AG09319 (cell line): ENCODE data around the gene CAMK1G.

ENCODE experiments used
- DNase-seq: peaks from one replicate; pipeline ENCODE4 v3.0.0-alpha.2; 2010; ENCODE audit warnings: low read depth; ENCODE audit errors: extremely low read depth
- TF ChIP-seq, protein P1 (sequence below): IDR thresholded peaks from 2 replicates; pipeline ENCODE4 v1.5.1; 2011; ENCODE audit warnings: low read depth, mild to moderate bottlenecking, inconsistent platforms, low read length, moderate library complexity

Gene CAMK1G

DNA sequence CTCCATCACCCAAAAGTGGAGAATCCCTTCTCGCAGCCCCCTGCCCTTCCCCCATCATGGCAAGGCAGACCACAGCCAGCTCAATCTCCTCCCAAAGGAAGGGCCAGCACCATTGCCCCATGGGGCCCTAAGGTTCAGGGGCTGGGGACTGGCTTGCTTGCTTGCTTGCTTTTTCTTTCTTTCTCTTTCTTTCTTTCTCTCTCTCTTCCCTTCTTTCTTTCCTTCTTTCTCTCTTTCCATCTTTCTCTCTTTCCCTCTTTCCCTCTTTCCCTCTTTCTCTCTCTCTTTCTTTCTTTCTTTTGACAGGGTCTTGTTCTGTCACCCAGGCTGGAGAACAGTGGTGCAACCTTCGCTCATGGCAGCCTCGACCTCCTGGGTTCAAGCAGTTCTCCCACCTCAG is 38.1 kb upstream of the CAMK1G start:
- no peak for DNase-seq
- TF ChIP-seq, protein P1, sequence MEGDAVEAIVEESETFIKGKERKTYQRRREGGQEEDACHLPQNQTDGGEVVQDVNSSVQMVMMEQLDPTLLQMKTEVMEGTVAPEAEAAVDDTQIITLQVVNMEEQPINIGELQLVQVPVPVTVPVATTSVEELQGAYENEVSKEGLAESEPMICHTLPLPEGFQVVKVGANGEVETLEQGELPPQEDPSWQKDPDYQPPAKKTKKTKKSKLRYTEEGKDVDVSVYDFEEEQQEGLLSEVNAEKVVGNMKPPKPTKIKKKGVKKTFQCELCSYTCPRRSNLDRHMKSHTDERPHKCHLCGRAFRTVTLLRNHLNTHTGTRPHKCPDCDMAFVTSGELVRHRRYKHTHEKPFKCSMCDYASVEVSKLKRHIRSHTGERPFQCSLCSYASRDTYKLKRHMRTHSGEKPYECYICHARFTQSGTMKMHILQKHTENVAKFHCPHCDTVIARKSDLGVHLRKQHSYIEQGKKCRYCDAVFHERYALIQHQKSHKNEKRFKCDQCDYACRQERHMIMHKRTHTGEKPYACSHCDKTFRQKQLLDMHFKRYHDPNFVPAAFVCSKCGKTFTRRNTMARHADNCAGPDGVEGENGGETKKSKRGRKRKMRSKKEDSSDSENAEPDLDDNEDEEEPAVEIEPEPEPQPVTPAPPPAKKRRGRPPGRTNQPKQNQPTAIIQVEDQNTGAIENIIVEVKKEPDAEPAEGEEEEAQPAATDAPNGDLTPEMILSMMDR, result no peak

DNA sequence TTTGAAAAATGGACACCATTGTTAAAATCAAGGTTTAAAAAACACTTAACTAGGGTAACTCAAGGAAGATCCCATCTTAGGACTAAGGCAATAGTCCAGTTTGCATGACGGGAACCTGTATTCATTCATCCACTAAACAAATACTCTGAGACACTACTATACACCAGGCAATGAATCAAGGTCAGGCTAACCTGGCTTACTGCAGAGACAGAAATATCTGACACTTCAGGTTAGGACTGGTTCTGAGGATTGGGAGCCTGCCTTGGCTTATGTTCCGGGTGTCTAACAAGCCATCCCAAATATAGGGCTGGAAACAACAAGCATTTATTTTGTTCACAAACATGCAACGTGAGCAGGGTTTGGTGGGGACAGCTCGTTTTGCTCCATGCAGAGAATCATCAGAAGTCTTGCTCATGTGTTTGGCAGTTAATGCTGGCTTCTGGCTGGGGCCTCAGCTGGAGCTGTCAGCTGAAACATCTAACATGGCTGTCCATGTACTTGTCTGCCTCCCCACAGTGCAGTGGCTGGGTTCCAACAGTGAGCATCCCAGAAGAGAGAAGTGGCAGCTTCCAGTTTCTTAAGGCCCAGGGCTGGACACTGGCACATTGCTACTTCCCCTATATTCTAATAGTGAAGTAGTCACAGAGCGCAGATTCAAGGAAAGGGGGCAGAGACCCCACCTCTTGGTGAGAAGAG is 37.0 kb upstream of the CAMK1G start:
- TF ChIP-seq, protein P1, result no peak
- no peak for DNase-seq

DNA sequence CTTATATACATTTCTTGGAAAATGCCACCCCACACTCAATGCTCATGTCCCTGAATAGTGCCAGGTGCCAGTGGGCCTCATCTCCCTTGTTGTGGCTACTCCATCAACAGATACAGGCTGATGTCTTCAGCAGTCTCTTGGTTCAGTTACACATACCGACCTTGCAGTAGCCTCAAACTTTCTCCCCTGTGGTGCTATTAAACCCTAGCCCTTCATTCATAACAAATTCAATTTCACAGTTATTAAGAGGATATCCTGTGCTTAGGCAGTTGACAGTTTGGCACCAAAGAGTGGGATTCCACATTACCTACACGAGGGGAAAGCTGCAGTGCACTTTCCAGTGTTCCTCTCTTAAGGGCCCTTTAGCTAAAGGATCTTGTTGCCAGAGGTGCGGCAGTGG is 35.9 kb upstream of the CAMK1G start:
- DNase-seq, result no peak
- TF ChIP-seq, protein P1, result no peak

DNA sequence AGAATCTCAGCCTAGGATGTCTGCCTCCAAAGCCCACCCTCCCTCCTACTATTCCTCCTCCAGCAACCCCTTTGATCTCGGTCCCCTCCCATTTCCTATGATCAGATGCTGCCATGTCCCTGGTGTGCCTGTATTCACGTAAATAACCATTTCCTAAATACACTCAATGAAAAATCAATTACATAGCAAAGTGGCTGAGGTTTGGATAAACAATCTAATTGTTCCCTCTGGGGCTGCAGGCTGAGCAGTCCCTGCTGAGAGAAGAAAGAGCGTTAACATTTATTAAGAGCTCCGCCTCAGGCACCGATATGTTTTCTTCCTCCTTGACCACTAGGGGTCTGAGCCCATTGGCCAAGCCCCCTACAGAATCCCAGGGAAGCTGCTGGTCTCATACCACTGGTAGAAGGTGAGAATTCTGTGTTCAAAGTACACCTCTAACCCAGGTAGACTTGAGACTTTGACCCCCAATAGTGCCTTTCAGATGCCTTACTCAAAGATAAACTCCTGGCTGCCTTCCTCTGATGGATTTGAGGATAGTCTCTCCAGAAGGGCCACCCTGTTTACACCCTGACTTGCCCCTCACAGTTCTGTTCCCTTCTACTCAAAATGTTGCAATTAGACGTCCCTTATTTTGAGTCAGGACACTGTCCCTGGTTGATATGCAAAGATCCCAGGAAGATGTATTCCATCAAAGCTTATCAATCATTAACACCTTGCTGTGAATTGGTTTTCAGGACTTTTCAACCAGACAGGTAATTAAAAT is 33.9 kb upstream of the CAMK1G start:
- TF ChIP-seq, protein P1, result no peak
- DNase-seq, result no peak

DNA sequence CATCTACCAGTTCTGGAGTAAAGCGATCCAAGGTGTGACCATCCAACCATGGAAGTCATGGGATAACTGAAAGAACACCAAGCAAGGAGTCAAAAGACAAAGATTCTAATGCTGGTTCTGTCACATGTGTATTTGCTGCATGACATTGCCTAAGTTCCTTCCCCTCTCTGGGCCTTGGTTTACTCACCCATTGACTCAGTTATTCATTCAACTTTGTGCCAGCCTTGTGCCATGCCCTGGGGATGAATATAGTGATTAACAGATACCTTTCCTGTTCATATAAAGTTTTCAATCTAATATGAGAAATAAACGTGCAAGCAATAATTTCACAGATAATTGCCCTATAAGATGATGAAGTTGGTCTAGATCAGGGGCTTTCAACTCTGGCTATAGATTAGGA is 33.0 kb upstream of the CAMK1G start:
- TF ChIP-seq, protein P1, result no peak
- no peak for DNase-seq

- TF ChIP-seq, protein P1, result no peak
- DNase-seq, result no peak
Observed at GRCh38 chr1:209552406-209553264, 30.9 kb upstream of the CAMK1G start.
